ENCODE measurements around the gene PDIA3. TPM values are rescaled to one million over a fixed set of nuclear protein-coding genes. Genes with fewer than 3 reads are reported as not detected.
"Not testable (repeated sequence)": the region's sequence is repeated elsewhere in the genome, so short reads cannot be mapped to it uniquely, and the experiment has no call there.

Gene PDIA3
- total RNA-seq, 6 experiments from 2014 or later: 586 to 721 (median 660) TPM

DNA sequence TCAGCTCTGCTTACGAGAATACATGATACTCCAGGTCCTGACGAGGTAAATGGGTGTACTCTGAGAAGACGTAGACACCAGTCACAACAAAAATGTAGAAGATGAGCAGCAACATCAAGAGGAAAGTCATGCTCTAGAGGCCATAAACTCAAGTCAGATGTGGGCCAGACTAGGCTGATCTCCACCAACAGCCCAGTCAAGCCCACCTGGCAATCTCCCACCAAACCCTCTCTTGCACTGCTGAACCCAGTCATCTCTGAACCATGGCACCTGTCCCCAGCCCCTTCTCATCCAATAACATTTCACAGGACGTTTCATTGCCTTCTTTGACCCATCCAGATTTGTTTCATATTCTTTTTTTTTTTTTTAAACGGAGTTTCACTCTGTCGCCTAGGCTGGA is 10.8 kb upstream of the PDIA3 start:
- Mint-ChIP-seq H3K27ac (no peak overlapping the region), H3K4me1 (ENCODE audit: low read depth) (peaks cover 5% of the 10 kb centered on the region; the same call in 1 of the 2 replicates), H3K27me3 (ENCODE audit: insufficient read depth) (peaks cover 4% of the 10 kb centered on the region), H3K4me3 (no peak overlapping the region), H3K9me3 (no peaks in the 10 kb centered on the region), H3K36me3 (ENCODE audit: low read depth) (no peaks in the 10 kb centered on the region)
- TF ChIP-seq, protein P1, sequence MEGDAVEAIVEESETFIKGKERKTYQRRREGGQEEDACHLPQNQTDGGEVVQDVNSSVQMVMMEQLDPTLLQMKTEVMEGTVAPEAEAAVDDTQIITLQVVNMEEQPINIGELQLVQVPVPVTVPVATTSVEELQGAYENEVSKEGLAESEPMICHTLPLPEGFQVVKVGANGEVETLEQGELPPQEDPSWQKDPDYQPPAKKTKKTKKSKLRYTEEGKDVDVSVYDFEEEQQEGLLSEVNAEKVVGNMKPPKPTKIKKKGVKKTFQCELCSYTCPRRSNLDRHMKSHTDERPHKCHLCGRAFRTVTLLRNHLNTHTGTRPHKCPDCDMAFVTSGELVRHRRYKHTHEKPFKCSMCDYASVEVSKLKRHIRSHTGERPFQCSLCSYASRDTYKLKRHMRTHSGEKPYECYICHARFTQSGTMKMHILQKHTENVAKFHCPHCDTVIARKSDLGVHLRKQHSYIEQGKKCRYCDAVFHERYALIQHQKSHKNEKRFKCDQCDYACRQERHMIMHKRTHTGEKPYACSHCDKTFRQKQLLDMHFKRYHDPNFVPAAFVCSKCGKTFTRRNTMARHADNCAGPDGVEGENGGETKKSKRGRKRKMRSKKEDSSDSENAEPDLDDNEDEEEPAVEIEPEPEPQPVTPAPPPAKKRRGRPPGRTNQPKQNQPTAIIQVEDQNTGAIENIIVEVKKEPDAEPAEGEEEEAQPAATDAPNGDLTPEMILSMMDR (IDR thresholded peaks at IDR 0.05): no peak
- no peak for DNase-seq

DNA sequence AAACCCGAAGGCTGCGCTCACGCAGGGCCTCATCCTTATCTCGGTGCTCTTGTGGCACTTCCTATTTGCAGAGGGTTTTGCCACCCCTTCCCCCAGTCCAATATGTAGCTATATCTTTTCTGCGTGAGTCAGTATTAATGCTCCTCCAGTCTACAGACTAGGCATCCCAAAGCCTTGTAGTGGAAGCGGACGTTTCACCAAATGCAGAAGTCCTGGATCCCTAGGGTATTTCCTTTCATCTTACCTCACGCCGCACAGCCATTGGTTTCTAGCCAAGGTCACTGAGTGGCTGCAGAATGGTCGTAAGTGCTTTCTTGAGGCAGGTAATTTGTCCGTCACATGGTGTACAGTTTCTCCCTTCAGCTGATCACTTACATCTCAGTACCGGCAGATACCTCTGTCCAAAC is 668 bp downstream of the PDIA3 start:
- peaks cover 16% of the 10 kb centered on the region for H3K36me3 Mint-ChIP-seq (ENCODE audit: low read depth)
- H3K4me3 Mint-ChIP-seq: peak overlapping the region; percentile 95
- DNase-seq: peak; percentile 45
- peak overlapping the region; percentile 97 for H3K27ac Mint-ChIP-seq
- peaks cover 22% of the 10 kb centered on the region for H3K4me1 Mint-ChIP-seq (ENCODE audit: low read depth)
- H3K9me3 Mint-ChIP-seq; H3K27me3 Mint-ChIP-seq (ENCODE audit: insufficient read depth): not testable (repeated sequence)

- no peak for DNase-seq
- Mint-ChIP-seq H3K36me3 (ENCODE audit: low read depth) (peaks cover 19% of the 10 kb centered on the region), H3K4me3 (peak overlapping the region; percentile 95), H3K4me1 (ENCODE audit: low read depth) (peaks cover 25% of the 10 kb centered on the region), H3K27ac (peak overlapping the region; percentile 97; the same call in 1 of the 2 replicates), H3K27me3 (ENCODE audit: insufficient read depth) (no peaks in the 10 kb centered on the region), H3K9me3 (no peaks in the 10 kb centered on the region)
- TF ChIP-seq, protein P1 (IDR thresholded peaks at IDR 0.05): no peak
Observed at GRCh38 chr15:43748376-43748775, 2.1 kb downstream of the PDIA3 start.

GRCh38 chr15:43749690-43750345 is 3.6 kb downstream of the PDIA3 start:
- peaks cover 19% of the 10 kb centered on the region for H3K36me3 Mint-ChIP-seq (ENCODE audit: low read depth)
- no peak overlapping the region for H3K27ac Mint-ChIP-seq
- DNase-seq: no peak
- no peak overlapping the region for H3K4me3 Mint-ChIP-seq
- TF ChIP-seq, protein P1 (IDR thresholded peaks at IDR 0.05): no peak
- H3K9me3 Mint-ChIP-seq: no peaks in the 10 kb centered on the region
- H3K4me1 Mint-ChIP-seq (ENCODE audit: low read depth): peaks cover 25% of the 10 kb centered on the region
- H3K27me3 Mint-ChIP-seq (ENCODE audit: insufficient read depth): no peaks in the 10 kb centered on the region

DNA sequence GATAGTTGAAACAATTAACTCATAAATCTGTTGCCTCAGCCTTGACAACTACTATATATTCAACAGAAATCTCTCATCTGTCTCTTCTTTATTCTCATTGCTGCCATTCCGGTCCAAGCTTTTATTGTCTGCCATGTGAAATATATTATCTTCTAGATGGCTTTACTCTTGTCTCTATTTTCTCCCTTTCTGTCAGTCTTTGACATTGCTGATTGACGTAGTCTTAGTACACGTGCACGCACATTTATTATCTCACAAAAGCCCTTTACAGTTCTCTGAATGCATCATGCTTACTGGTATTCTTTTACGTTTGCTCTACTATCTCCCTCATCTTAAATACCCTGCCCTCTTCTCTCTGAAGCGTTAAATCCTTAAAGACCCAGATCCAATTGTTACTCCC is 5.6 kb downstream of the PDIA3 start:
- peaks cover 23% of the 10 kb centered on the region for H3K36me3 Mint-ChIP-seq (ENCODE audit: low read depth)
- TF ChIP-seq, protein P1 (IDR thresholded peaks at IDR 0.05): no peak
- H3K27me3 Mint-ChIP-seq (ENCODE audit: insufficient read depth): no peaks in the 10 kb centered on the region
- no peak overlapping the region for H3K4me3 Mint-ChIP-seq
- DNase-seq: no peak
- H3K27ac Mint-ChIP-seq: no peak overlapping the region
- H3K4me1 Mint-ChIP-seq (ENCODE audit: low read depth): peaks cover 25% of the 10 kb centered on the region
- H3K9me3 Mint-ChIP-seq: no peaks in the 10 kb centered on the region

GRCh38 chr15:43762824-43763223 is 16.6 kb downstream of the PDIA3 start:
- no peak for DNase-seq
- Mint-ChIP-seq H3K27me3 (ENCODE audit: insufficient read depth) (no peaks in the 10 kb centered on the region), H3K4me3 (no peak overlapping the region), H3K9me3 (no peaks in the 10 kb centered on the region), H3K36me3 (ENCODE audit: low read depth) (peaks cover 13% of the 10 kb centered on the region), H3K27ac (peak overlapping the region; percentile 37), H3K4me1 (ENCODE audit: low read depth) (peaks cover 11% of the 10 kb centered on the region; the same call in 1 of the 2 replicates)
- TF ChIP-seq, protein P1 (IDR thresholded peaks at IDR 0.05): no peak

Measured in HFFc6 (cell line).